ENCODE results near the gene MRPS18B. TPM values are rescaled to one million over a fixed set of nuclear protein-coding genes. Genes with fewer than 3 reads are reported as not detected.

Gene MRPS18B
- total and polyA plus RNA-seq, 2 of the 13 experiments (the other 11 are each of a cell fraction or from before 2014, with no cell fraction given) = 125 to 131 TPM

DNA sequence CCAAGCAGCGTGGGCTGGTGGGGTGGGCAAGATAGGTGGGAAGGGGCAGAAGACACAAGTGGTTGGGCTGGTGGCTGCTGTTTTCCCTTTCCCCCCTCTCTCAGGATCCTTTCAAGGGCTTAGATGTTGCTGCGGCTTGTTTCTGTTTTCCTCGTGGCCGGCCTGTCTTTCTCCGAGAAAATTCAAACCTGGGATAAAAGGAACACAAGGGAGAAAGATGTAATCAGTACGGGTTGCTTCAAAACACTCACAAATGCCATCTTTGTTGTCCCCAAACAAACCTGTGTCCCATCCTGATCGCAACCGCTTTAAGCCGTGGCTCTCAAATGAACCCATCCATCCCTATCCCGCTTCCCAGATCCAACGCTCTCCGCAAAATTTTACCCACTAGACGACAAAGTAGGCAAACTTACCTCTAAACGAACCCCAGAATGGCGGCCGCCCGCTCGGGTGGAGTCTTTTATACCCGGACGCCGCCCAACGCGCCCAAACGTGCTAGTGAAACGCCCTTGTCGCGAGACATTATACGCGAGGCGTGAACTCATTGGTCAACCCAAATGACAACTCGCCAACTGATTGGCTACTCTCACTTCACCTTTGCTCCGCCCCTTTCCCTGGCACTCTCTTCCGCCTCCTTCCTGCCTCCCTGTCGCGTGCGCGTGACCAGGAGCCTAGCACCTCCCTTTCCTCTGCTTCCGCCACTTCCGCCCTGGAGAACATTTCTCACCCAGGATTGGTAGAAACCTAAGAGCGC lies 652 bp upstream of the MRPS18B start, which contains the start of gene PPP1R10 (continued):
- TF ChIP-seq TBX3 (IDR thresholded peaks at IDR 0.05; ENCODE audit: borderline replicate concordance) (peak; percentile 97), ZNF674 (CRISPR knock-in tag; IDR thresholded peaks at IDR 0.05; ENCODE audit: low read depth) (0 out of 2 replicates have a peak, but pooled peaks have one; percentile 59), FIP1L1 (IDR thresholded peaks at IDR 0.05; ENCODE audit: borderline replicate concordance, insufficient read depth, low read depth, low read length) (no peak; the same call in 1 of the 2 replicates), ZBTB43 (CRISPR knock-in tag; conservative IDR thresholded peaks at IDR 0.05) (0 out of 2 replicates have a peak, but pooled peaks have one; percentile 28), DMAP1 (CRISPR knock-in tag; IDR thresholded peaks at IDR 0.05) (no peak), KDM1A (CRISPR knock-in tag; IDR thresholded peaks at IDR 0.05) (no peak), ZNF432 (CRISPR knock-in tag; IDR thresholded peaks at IDR 0.05; ENCODE audit: borderline replicate concordance) (no peak), GATAD2A (CRISPR knock-in tag; IDR thresholded peaks at IDR 0.05) (peak; percentile 27; the same call in 1 of the 2 replicates), ERF (CRISPR knock-in tag; IDR thresholded peaks at IDR 0.05) (peak; percentile 66), THRA (CRISPR knock-in tag; IDR thresholded peaks at IDR 0.05; ENCODE audit: borderline replicate concordance) (peak; percentile 62; the same call in 1 of the 2 replicates), TSC22D2 (CRISPR knock-in tag; IDR thresholded peaks at IDR 0.05; ENCODE audit: borderline replicate concordance) (no peak), KAT7 (CRISPR knock-in tag; IDR thresholded peaks at IDR 0.05; ENCODE audit: borderline replicate concordance) (peak; percentile 93; the same call in 1 of the 2 replicates), HOXA3 (CRISPR knock-in tag; IDR thresholded peaks at IDR 0.05) (peak; percentile 80), ZSCAN9 (CRISPR knock-in tag; IDR thresholded peaks at IDR 0.05; ENCODE audit: borderline replicate concordance) (peak; percentile 88), ZNF772 (CRISPR knock-in tag; IDR thresholded peaks at IDR 0.05) (peak; percentile 96), ZNF788 (CRISPR knock-in tag; IDR thresholded peaks at IDR 0.05; ENCODE audit: borderline replicate concordance) (0 out of 2 replicates have a peak, but pooled peaks have one; percentile 69), ZFP36 (IDR thresholded peaks at IDR 0.05; ENCODE audit: borderline replicate concordance, low read depth, low read length, partially characterized antibody) (no peak), ZNF550 (CRISPR knock-in tag; IDR thresholded peaks at IDR 0.05; ENCODE audit: borderline replicate concordance) (no peak), JUNB (CRISPR knock-in tag; IDR thresholded peaks at IDR 0.05; ENCODE audit: borderline replicate concordance) (no peak), ZNF12 (CRISPR knock-in tag; IDR thresholded peaks at IDR 0.05) (peak; percentile 84), YEATS4 (CRISPR knock-in tag; IDR thresholded peaks at IDR 0.05; ENCODE audit: borderline replicate concordance) (peak; percentile 82), ZNF639 (CRISPR knock-in tag; conservative IDR thresholded peaks at IDR 0.05) (peak; percentile 56; the same call in 1 of the 2 replicates)
- TF ChIP-seq, protein P1, sequence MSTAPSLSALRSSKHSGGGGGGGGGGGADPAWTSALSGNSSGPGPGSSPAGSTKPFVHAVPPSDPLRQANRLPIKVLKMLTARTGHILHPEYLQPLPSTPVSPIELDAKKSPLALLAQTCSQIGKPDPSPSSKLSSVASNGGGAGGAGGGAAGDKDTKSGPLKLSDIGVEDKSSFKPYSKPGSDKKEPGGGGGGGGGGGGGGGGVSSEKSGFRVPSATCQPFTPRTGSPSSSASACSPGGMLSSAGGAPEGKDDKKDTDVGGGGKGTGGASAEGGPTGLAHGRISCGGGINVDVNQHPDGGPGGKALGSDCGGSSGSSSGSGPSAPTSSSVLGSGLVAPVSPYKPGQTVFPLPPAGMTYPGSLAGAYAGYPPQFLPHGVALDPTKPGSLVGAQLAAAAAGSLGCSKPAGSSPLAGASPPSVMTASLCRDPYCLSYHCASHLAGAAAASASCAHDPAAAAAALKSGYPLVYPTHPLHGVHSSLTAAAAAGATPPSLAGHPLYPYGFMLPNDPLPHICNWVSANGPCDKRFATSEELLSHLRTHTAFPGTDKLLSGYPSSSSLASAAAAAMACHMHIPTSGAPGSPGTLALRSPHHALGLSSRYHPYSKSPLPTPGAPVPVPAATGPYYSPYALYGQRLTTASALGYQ (CRISPR knock-in tag; IDR thresholded peaks at IDR 0.05) = peak; percentile 89

All from HepG2 (cell line).